K562 (cell line): ENCODE data around the gene BCO2. TPM values are rescaled to one million over a fixed set of nuclear protein-coding genes. Genes with fewer than 3 reads are reported as not detected.

ENCODE experiments used
- ATAC-seq: fragments of 200-7000 bp; cut with Tn5 transposase; 3 replicates; pipeline ENCODE4 v1.9.1; 2020; ENCODE audit warnings: moderate library complexity
- BruUV-seq: library from RNA; stranded (reverse); fragments of 400-500 nt; replicated peaks from 2 replicates; lab custom pipeline; 2021; lab: Mats Ljungman, UMichigan
- CTCF ChIA-PET: fragments of 300-600 bp; formaldehyde crosslinking; extraction: SDS; loops from one replicate; lab custom pipeline; 2021; ENCODE audit warnings: low intra/inter-chr PET ratio; lab: Yijun Ruan, JAX
- POLR2A ChIA-PET: fragments of 300-600, 350-650 bp; sonication (Branson Sonifier 250); formaldehyde crosslinking; extraction: SDS; loops from one replicate; lab custom pipeline; 2021; ENCODE audit warnings: antibody characterized with exemption, inconsistent platforms; lab: Yijun Ruan, JAX
- DNase-seq, 4 experiments: peaks; one replicate each; pipeline versions ENCODE4 v3.0.0 to v3.0.0-alpha.2; 2011 to 2018; ENCODE audit warnings: low spot score in 3 of 4, mixed read lengths in 3 of 4; ENCODE audit errors: extremely low read depth in 1 of 4
- FAIRE-seq: peaks from 2 replicates; lab custom pipeline; 2011; peaks lifted over from hg19 to GRCh38; lab: Jason Lieb, UNC
- H2AFZ ChIP-seq: 2 replicates; pipeline ENCODE4 v1.6.0; 2011; ENCODE audit warnings: low read depth, low read length, control low read depth, inconsistent platforms
- H3K27ac ChIP-seq: fragments of 200-600 bp; 3 replicates; pipeline ENCODE4 v1.8.0; 2011; ENCODE audit warnings: low read depth, mild to moderate bottlenecking, control low read depth, inconsistent platforms, low read length, moderate library complexity, mixed read lengths; ENCODE audit errors: extremely low read depth
- H3K27me3 ChIP-seq, 2 experiments: fragments of 300-600 bp in 1 of 2; 2 replicates in 1 of 2; 3 replicates in 1 of 2; pipeline versions ENCODE4 v1.6.0 to v1.8.0; 2011; ENCODE audit warnings: inconsistent platforms in 2 of 2, low read length in 2 of 2, mild to moderate bottlenecking in 1 of 2, mixed read lengths in 1 of 2, moderate library complexity in 1 of 2; ENCODE audit not compliant: control insufficient read depth in 2 of 2, insufficient read depth in 2 of 2
- H3K36me3 ChIP-seq: fragments of 300-600 bp; 3 replicates; pipeline ENCODE4 v1.8.0; 2011; ENCODE audit warnings: mild to moderate bottlenecking, low read length, inconsistent platforms; ENCODE audit not compliant: control insufficient read depth, insufficient read depth
- H3K4me1 ChIP-seq, 2 experiments: fragments of 200-600 bp in 1 of 2; replicated peaks in 1 of 2; 2 replicates in 1 of 2; 3 replicates in 1 of 2; pipeline versions ENCODE4 v1.5.1 to v1.8.0; 2011; ENCODE audit warnings: inconsistent platforms in 2 of 2, low read length in 2 of 2, mild to moderate bottlenecking in 1 of 2, mixed read lengths in 1 of 2, moderate library complexity in 1 of 2; ENCODE audit not compliant: control insufficient read depth in 2 of 2, insufficient read depth in 2 of 2
- H3K4me2 ChIP-seq: 2 replicates; pipeline ENCODE4 v1.6.1; 2011; ENCODE audit warnings: low read length, control low read depth, inconsistent platforms, mixed read lengths; ENCODE audit not compliant: insufficient read depth
- H3K4me3 ChIP-seq: fragments of 200-600 bp; sonication (generic), shearing (Covaris generic); 2 replicates; pipeline ENCODE4 v1.5.1; 2016; ENCODE audit warnings: control low read depth, inconsistent platforms
- H3K79me2 ChIP-seq: fragments of 200-600 bp; 3 replicates; pipeline ENCODE4 v1.8.0; 2011; ENCODE audit warnings: low read length, inconsistent platforms; ENCODE audit not compliant: control insufficient read depth, insufficient read depth
- H3K9ac ChIP-seq, 2 experiments: 2 replicates each; pipeline versions ENCODE4 v1.6.0 to v1.6.1; 2011; ENCODE audit warnings: low read depth in 2 of 2, low read length in 2 of 2, control low read depth in 1 of 2, inconsistent platforms in 1 of 2, mild to moderate bottlenecking in 1 of 2, mixed read lengths in 1 of 2; ENCODE audit not compliant: insufficient read depth in 1 of 2
- H3K9me1 ChIP-seq: one replicate; pipeline ENCODE4 v1.6.0; 2011; ENCODE audit warnings: inconsistent platforms, mild to moderate bottlenecking, low read length, moderate library complexity; ENCODE audit not compliant: control insufficient read depth, insufficient read depth
- H3K9me3 ChIP-seq: replicated peaks from 2 replicates; pipeline ENCODE4 v1.5.1; 2011; ENCODE audit warnings: low read depth, low read length, inconsistent platforms; ENCODE audit not compliant: control insufficient read depth, insufficient read depth
- H4K20me1 ChIP-seq: replicated peaks from 2 replicates; pipeline ENCODE4 v1.6.1; 2011; ENCODE audit warnings: low read length, inconsistent platforms, mixed read lengths; ENCODE audit not compliant: control insufficient read depth, insufficient read depth
- CHD4 ChIP-seq: fragments of 200-600 bp; sonication (generic); IDR thresholded peaks from 3 replicates; pipeline ENCODE4 v1.6.1; 2012; ENCODE audit warnings: low read depth, mild to moderate bottlenecking, mixed read lengths, low read length, inconsistent platforms; ENCODE audit not compliant: insufficient read depth, insufficient replicate concordance, poor library complexity, severe bottlenecking
- CREB1 ChIP-seq, 2 experiments: sonication (generic) in 1 of 2; formaldehyde crosslinking in 1 of 2; IDR thresholded peaks; 2 replicates each; pipeline versions ENCODE4 v1.6.1 to v1.8.0; 2012 to 2022; ENCODE audit warnings: inconsistent platforms in 1 of 2, mild to moderate bottlenecking in 1 of 2, missing genetic modification reagents in 1 of 2, moderate library complexity in 1 of 2
- CTBP1 ChIP-seq: fragments of 450-650 bp; IDR thresholded peaks from 2 replicates; pipeline ENCODE4 v1.6.1; 2016; ENCODE audit warnings: borderline replicate concordance
- KHSRP ChIP-seq: fragments of 450-650 bp; IDR thresholded peaks from 2 replicates; pipeline ENCODE4 v1.6.1; 2017
- NCOA6 ChIP-seq: fragments of 450-650 bp; IDR thresholded peaks from 2 replicates; pipeline ENCODE4 v1.6.1; 2017; ENCODE audit warnings: mild to moderate bottlenecking
- NFIX ChIP-seq: fragments of 250-450 bp; sonication (Bioruptor Pico); IDR thresholded peaks from 2 replicates; pipeline ENCODE4 v1.4.0; 2020; ENCODE audit warnings: low read depth, mild to moderate bottlenecking, moderate library complexity
- NFXL1 ChIP-seq: fragments of 450-650 bp; formaldehyde crosslinking; IDR thresholded peaks from 2 replicates; pipeline ENCODE4 v1.4.0; 2021; ENCODE audit warnings: mild to moderate bottlenecking
- SPI1 ChIP-seq: IDR thresholded peaks from 2 replicates; pipeline ENCODE4 v1.6.1; 2011; ENCODE audit warnings: low read depth, low read length, control low read depth, borderline replicate concordance
- TCF7 ChIP-seq: sonication (generic); IDR thresholded peaks from 2 replicates; pipeline ENCODE4 v1.6.1; 2016; ENCODE audit warnings: antibody characterized with exemption, borderline replicate concordance
- ZNF696 ChIP-seq: fragments of 250-450 bp; sonication (Bioruptor Pico); conservative IDR thresholded peaks from 2 replicates; pipeline ENCODE4 v1.4.0; 2020; ENCODE audit warnings: mild to moderate bottlenecking, moderate library complexity
- ZNF75A ChIP-seq: fragments of 450-650 bp; formaldehyde crosslinking; IDR thresholded peaks from 2 replicates; pipeline ENCODE4 v1.4.0; 2020; ENCODE audit warnings: mild to moderate bottlenecking
- WGBS: fragments of 100-300 bp; shearing (Covaris generic); methylation state at CpG from one replicate; pipeline ENCODE4 v1.1.6; 2016; ENCODE audit warnings: low coverage, mixed read lengths; ENCODE audit not compliant: insufficient coverage; ENCODE audit errors: missing lambda C conversion rate; 5-methylcytosine and 5-hydroxymethylcytosine counted together
- in situ Hi-C: fragments of 300-500 bp; cut with MboI; formaldehyde crosslinking; loops from 4 replicates; pipeline ENCODE4 v1.15.0; 2018; ENCODE audit warnings: inconsistent platforms, mixed read lengths
- intact Hi-C: fragments of 100-400 bp; cut with micrococcal nuclease; formaldehyde crosslinking; loops from 2 replicates; pipeline ENCODE4 v1.14.2; 2022
- polyA plus RNA-seq, 8 experiments: library from polyadenylated mRNA; depleted of rRNA in 4 of 8; stranded (reverse) in 5 of 8; unstranded in 3 of 8; fragments of >200 nt; fragmentation: Nextera tagmentation in 2 of 8; fragmentation: Illumina TruSeq in 1 of 8; extraction: Ambion mirVana in 2 of 8; extraction: Trizol in 1 of 8; gene quantifications; 2 replicates each; pipeline versions ENCODE4 v1.2.1 to v1.2.3, GENCODE V29; 2011 to 2014; ENCODE audit warnings: inconsistent platforms in 1 of 8, missing spikeins in 1 of 8
- total RNA-seq, 7 experiments: library from RNA; depleted of rRNA in 6 of 7; stranded (reverse); fragments of >200 nt in 6 of 7; fragmentation: Illumina TruSeq in 2 of 7; extraction: Trizol in 2 of 7; gene quantifications; 2 replicates each; pipeline versions ENCODE4 v1.2.1 to v1.2.3, GENCODE V29; 2011 to 2021; ENCODE audit warnings: low replicate concordance in 1 of 7
- TF ChIP-seq, protein P1 (sequence below): sonication (generic); formaldehyde crosslinking; IDR thresholded peaks from 2 replicates; pipeline ENCODE4 v1.5.0; 2020; ENCODE audit warnings: missing genetic modification reagents
- TF ChIP-seq, protein P2 (sequence below): fragments of 250-450 bp; sonication (Bioruptor Pico); IDR thresholded peaks from 2 replicates; pipeline ENCODE4 v1.8.0; 2021; ENCODE audit warnings: mild to moderate bottlenecking, moderate library complexity
- TF ChIP-seq, protein P3 (sequence below), 2 experiments: fragments of 450-650 bp in 1 of 2; sonication (generic) in 1 of 2; formaldehyde crosslinking in 1 of 2; IDR thresholded peaks in 1 of 2; conservative IDR thresholded peaks in 1 of 2; 2 replicates each; pipeline versions ENCODE4 v1.6.1 to v1.8.1; 2016 to 2023; ENCODE audit warnings: mild to moderate bottlenecking in 2 of 2, moderate library complexity in 2 of 2, inconsistent platforms in 1 of 2, missing genetic modification reagents in 1 of 2
- TF ChIP-seq, protein P4 (sequence below): sonication (generic); formaldehyde crosslinking; IDR thresholded peaks from 2 replicates; pipeline ENCODE4 v1.8.1; 2023; ENCODE audit warnings: mild to moderate bottlenecking, missing genetic modification reagents, moderate library complexity

BCO2 gene
- total and polyA plus RNA-seq, 9 of the 15 experiments (the other 6 are each of a cell fraction or from before 2014, with no cell fraction given), result 0.21 to 1.0 (median 0.47) TPM; not detected in 1

DNA sequence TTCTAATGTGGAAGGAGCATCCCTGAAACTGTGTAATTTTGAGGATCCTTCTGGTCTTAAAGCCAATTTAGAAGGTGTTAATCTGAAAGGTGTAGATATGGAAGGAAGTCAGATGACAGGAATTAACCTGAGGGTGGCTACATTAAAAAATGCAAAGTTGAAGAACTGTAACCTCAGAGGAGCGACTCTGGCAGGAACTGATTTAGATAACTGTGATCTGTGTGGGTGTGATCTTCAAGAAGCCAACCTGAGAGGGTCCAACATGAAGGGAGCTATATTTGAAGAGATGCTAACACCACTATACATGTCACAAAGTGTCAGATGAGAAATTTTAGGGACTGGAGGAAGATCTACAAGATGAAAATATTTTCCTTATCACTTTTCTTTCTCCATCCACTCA is 7.6 kb downstream of the BCO2 start:
- Histone ChIP-seq H3K27me3 (peaks cover 0 to 7% of the 10 kb centered on the region in 2 experiments; a peak in 2 of 5 replicates), H3K36me3 (no peaks in the 10 kb centered on the region), H3K4me1 (no peaks in the 10 kb centered on the region), H3K4me3 (no peak overlapping the region), H3K9me1 (no peaks in the 10 kb centered on the region), H3K4me2 (no peak overlapping the region), H3K9me3 (no peaks in the 10 kb centered on the region), H2AFZ (no peak overlapping the region), H3K9ac (no peak overlapping the region), H3K27ac (no peak overlapping the region), H4K20me1 (no peaks in the 10 kb centered on the region), H3K79me2 (no peaks in the 10 kb centered on the region)
- DNase-seq (no peak), FAIRE-seq (no peak), ATAC-seq (no peak)
- POLR2A ChIA-PET, result no interaction called here
- CTCF ChIA-PET, result no interaction called here
- no TSS peak for BruUV-seq
- intact Hi-C loops, result no loop called here
- in situ Hi-C loops, result no loop called here
- 0% methylated on average over 1 of the region's 1 CpG for WGBS
- TF ChIP-seq CHD4, result no peak
- no peak for TF ChIP-seq ZNF696
- TF ChIP-seq, protein P1, sequence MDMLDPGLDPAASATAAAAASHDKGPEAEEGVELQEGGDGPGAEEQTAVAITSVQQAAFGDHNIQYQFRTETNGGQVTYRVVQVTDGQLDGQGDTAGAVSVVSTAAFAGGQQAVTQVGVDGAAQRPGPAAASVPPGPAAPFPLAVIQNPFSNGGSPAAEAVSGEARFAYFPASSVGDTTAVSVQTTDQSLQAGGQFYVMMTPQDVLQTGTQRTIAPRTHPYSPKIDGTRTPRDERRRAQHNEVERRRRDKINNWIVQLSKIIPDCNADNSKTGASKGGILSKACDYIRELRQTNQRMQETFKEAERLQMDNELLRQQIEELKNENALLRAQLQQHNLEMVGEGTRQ, result no peak
- no peak for TF ChIP-seq ZNF75A (CRISPR knock-in tag)
- TF ChIP-seq TCF7, result no peak
- no peak for TF ChIP-seq NFIX (CRISPR knock-in tag)
- no peak for TF ChIP-seq CREB1 (IDR thresholded peaks at IDR 0.05)
- TF ChIP-seq CREB1 (CRISPR knock-in tag; IDR thresholded peaks at IDR 0.05), result no peak
- TF ChIP-seq, protein P2, sequence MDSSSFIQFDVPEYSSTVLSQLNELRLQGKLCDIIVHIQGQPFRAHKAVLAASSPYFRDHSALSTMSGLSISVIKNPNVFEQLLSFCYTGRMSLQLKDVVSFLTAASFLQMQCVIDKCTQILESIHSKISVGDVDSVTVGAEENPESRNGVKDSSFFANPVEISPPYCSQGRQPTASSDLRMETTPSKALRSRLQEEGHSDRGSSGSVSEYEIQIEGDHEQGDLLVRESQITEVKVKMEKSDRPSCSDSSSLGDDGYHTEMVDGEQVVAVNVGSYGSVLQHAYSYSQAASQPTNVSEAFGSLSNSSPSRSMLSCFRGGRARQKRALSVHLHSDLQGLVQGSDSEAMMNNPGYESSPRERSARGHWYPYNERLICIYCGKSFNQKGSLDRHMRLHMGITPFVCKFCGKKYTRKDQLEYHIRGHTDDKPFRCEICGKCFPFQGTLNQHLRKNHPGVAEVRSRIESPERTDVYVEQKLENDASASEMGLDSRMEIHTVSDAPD, result no peak
- TF ChIP-seq NCOA6, result no peak
- no peak for TF ChIP-seq KHSRP
- TF ChIP-seq CTBP1, result no peak
- TF ChIP-seq SPI1, result no peak
- TF ChIP-seq, protein P3, sequence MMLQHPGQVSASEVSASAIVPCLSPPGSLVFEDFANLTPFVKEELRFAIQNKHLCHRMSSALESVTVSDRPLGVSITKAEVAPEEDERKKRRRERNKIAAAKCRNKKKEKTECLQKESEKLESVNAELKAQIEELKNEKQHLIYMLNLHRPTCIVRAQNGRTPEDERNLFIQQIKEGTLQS (IDR thresholded peaks at IDR 0.05), result no peak
- TF ChIP-seq, protein P3 (CRISPR knock-in tag; conservative IDR thresholded peaks at IDR 0.05), result no peak
- TF ChIP-seq, protein P4, sequence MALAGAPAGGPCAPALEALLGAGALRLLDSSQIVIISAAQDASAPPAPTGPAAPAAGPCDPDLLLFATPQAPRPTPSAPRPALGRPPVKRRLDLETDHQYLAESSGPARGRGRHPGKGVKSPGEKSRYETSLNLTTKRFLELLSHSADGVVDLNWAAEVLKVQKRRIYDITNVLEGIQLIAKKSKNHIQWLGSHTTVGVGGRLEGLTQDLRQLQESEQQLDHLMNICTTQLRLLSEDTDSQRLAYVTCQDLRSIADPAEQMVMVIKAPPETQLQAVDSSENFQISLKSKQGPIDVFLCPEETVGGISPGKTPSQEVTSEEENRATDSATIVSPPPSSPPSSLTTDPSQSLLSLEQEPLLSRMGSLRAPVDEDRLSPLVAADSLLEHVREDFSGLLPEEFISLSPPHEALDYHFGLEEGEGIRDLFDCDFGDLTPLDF, result no peak
- TF ChIP-seq NFXL1 (CRISPR knock-in tag), result no peak
